ENCODE measurements around the gene RNF150.

DNA sequence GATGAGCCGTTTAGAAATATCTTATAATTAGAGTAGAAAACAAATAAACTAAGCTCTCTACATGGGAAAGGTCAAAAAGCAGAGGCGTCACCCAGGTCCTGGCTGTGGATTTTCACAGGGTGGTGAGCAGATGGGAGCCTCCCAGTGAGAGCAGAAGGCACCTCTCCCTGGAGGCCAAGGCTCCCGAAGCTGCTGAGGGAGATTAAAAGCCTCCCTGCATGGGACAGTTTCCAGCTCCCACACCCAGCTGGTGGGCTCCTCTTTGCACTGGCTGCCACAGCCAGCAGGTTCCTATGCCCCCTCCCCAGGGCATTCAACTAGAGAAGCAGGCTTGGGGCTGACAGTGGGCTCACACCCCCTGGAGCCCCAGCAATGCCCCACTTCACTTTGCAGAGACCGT lies 321.8 kb downstream of the RNF150 start:
- TF ChIP-seq, protein P1, sequence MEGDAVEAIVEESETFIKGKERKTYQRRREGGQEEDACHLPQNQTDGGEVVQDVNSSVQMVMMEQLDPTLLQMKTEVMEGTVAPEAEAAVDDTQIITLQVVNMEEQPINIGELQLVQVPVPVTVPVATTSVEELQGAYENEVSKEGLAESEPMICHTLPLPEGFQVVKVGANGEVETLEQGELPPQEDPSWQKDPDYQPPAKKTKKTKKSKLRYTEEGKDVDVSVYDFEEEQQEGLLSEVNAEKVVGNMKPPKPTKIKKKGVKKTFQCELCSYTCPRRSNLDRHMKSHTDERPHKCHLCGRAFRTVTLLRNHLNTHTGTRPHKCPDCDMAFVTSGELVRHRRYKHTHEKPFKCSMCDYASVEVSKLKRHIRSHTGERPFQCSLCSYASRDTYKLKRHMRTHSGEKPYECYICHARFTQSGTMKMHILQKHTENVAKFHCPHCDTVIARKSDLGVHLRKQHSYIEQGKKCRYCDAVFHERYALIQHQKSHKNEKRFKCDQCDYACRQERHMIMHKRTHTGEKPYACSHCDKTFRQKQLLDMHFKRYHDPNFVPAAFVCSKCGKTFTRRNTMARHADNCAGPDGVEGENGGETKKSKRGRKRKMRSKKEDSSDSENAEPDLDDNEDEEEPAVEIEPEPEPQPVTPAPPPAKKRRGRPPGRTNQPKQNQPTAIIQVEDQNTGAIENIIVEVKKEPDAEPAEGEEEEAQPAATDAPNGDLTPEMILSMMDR (IDR thresholded peaks at IDR 0.05) = no peak
- no peak for TF ChIP-seq POLR2A (IDR thresholded peaks at IDR 0.05)

Measured in stomach (tissue), 4 donors.